Choroid plexus epithelial cell (primary cell): ENCODE measurements around the gene IKBKG.
"Not testable (repeated sequence)": the region's sequence is repeated elsewhere in the genome, so short reads cannot be mapped to it uniquely, and the experiment has no call there.

Source experiments
- DNase-seq: peaks from one replicate; pipeline ENCODE4 v3.0.0-alpha.2; 2010; ENCODE audit warnings: low read depth
- H3K4me3 ChIP-seq: 2 replicates; pipeline ENCODE4 v1.5.1; 2011; ENCODE audit warnings: low read depth, mild to moderate bottlenecking, control low read depth, low read length, moderate library complexity
- CTCF ChIP-seq: conservative IDR thresholded peaks from 2 replicates; pipeline ENCODE4 v1.5.1; 2011; ENCODE audit warnings: low read depth, mild to moderate bottlenecking, control low read depth, inconsistent platforms, low read length, moderate library complexity

Gene IKBKG

GRCh38 chrX:154547245-154548027, at the start of gene IKBKG:
TSS of gene IKBKG (plus strand) at chrX:154547620. CDS start at chrX:154552003, 4,383 bp downstream.
- H3K4me3 ChIP-seq: peak within 1 kb of the TSS; percentile 76
- TF ChIP-seq CTCF: no peak
- DNase-seq: peak; percentile 92

GRCh38 chrX:154501423-154501822, 46.0 kb upstream of the IKBKG start:
- not testable (repeated sequence) for DNase-seq, H3K4me3 ChIP-seq

DNA sequence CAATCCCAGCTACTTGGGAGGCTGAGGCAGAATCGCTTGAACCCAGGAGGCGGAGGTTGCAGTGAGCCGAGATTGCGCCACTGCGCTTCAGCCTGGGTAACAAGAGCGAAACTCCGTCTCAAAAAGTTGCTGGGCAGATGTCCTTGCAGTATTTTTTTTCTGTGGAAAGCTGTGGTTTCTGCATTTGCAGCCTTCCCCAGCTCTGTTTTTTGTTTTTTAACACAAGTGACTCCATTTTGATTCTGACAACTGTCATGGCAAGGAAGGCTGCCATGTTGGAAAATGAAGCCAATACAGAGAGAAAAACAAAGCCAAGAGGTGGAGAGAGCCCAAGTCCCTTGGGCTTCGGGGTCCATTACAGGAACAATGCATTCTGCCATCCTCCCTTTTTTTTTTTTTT, 45.3 kb upstream of the IKBKG start:
- no peak for TF ChIP-seq CTCF
- H3K4me3 ChIP-seq: no peak overlapping the region
- no peak for DNase-seq

GRCh38 chrX:154502989-154503388, 44.4 kb upstream of the IKBKG start:
- DNase-seq: no peak
- TF ChIP-seq CTCF: no peak
- no peak overlapping the region for H3K4me3 ChIP-seq

DNA sequence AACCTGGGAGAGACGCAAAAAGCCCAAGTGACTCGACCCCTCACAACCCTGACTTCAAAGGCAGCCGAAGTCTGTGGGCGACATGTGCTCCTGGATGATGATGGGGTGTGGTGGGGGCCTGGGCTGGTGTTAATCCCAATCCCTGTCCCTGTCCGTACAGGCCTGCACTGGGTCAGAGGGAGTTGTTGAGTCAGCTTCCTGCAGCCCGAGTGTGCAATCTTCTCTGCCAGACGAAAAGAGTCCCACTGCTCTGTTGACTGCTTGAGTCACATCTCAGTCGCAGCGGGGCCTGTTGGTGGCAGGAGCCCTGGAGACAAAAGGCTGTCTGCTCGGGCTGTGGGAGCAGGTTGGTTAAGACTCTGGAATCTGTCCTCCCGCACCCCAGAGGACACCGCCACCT, 41.7 kb upstream of the IKBKG start:
- peak; percentile 65 for DNase-seq
- no peak overlapping the region for H3K4me3 ChIP-seq
- no peak for TF ChIP-seq CTCF

GRCh38 chrX:154506483-154507332, 40.7 kb upstream of the IKBKG start:
- no peak for TF ChIP-seq CTCF
- DNase-seq: no peak
- H3K4me3 ChIP-seq: no peak overlapping the region

DNA sequence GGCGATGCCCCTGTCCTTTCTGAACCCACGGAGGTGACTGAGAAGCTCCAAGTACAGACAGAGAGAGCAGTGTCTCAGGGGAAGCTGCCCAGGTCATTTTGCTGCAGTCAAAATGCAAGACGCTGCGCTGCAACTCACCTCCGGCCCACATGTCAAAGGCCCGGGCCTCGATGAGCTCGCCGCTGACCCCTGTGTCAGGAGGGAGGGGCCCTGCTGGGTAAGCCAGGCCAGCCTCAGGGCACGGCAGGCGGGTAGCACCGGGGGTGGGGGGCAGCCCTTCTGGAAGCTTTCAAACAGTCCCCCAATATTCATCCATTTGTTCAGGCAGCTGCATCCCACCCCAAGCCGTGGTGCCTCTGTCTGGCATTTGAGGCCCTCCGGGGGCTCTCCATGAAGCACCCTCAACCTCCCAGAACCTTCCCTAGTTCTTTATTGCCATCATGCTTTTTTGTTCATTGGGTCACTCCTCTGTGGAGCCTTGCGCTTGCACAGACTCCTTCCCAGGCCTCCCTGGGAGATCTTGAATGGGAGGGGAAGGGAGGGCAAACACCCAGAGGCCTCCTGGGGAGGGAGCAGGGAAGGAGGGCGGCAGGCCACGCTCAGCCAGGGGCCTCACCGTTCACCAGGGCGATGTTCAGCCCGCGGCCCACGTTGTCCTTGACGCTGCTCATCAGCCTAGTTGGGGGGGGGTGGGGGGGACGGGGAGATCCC, 39.6 kb upstream of the IKBKG start:
- no peak overlapping the region for H3K4me3 ChIP-seq
- TF ChIP-seq CTCF: no peak
- no peak for DNase-seq
